ENCODE data around the gene UBE2U. TPM values are rescaled to one million over a fixed set of nuclear protein-coding genes. Genes with fewer than 3 reads are reported as not detected.

UBE2U gene
- total and polyA plus RNA-seq, 7 donors, result not detected

DNA sequence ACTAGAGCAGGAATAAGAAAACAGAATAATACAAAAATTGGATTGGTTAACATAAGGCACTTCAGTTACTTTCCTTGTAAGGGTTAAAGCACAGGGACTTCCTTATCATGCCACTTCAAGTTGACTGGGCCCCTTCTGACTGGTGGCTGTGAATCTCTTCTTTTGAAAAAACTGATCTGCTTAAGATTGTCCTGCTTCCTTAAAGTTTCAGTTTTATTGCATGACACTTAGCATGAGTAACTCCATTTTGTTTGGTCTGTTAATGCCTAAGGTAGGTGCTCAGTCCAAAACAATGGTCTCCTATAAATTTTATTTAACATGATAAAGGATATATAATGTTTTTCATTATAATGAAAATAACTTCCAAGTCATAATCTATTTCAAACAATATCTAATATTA lies 37.6 kb downstream of the UBE2U start:
- no peak for DNase-seq
- Histone ChIP-seq H3K4me1 (peaks cover 0 to 3% (median 0%) of the 10 kb centered on the region in 4 donors), H3K9me3 (no peaks in the 10 kb centered on the region), H3K36me3 (no peaks in the 10 kb centered on the region), H3K27ac (no peak overlapping the region), H3K4me3 (no peak overlapping the region), H3K27me3 (no peaks in the 10 kb centered on the region)
- intact Hi-C loops (cut with DNase I), result loop anchor here (5.0 kb wide), 1 partner anchor 469 kb away; the partner anchor contains the start of gene ROR1
- TF ChIP-seq POLR2A (IDR thresholded peaks at IDR 0.05), result no peak
- no peak for TF ChIP-seq POLR2AphosphoS5 (IDR thresholded peaks at IDR 0.05)
- no peak for TF ChIP-seq EP300 (IDR thresholded peaks at IDR 0.05)
- TF ChIP-seq, protein P1, sequence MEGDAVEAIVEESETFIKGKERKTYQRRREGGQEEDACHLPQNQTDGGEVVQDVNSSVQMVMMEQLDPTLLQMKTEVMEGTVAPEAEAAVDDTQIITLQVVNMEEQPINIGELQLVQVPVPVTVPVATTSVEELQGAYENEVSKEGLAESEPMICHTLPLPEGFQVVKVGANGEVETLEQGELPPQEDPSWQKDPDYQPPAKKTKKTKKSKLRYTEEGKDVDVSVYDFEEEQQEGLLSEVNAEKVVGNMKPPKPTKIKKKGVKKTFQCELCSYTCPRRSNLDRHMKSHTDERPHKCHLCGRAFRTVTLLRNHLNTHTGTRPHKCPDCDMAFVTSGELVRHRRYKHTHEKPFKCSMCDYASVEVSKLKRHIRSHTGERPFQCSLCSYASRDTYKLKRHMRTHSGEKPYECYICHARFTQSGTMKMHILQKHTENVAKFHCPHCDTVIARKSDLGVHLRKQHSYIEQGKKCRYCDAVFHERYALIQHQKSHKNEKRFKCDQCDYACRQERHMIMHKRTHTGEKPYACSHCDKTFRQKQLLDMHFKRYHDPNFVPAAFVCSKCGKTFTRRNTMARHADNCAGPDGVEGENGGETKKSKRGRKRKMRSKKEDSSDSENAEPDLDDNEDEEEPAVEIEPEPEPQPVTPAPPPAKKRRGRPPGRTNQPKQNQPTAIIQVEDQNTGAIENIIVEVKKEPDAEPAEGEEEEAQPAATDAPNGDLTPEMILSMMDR (IDR thresholded peaks at IDR 0.05), result no peak

- TF ChIP-seq POLR2AphosphoS5 (IDR thresholded peaks at IDR 0.05), result no peak
- TF ChIP-seq, protein P1 (IDR thresholded peaks at IDR 0.05), result peak in 3 of 4 experiments; percentile 29 to 62 (median 45)
- no peaks in the 10 kb centered on the region for H3K27me3 ChIP-seq
- no peaks in the 10 kb centered on the region for H3K9me3 ChIP-seq
- intact Hi-C loops (cut with DNase I), result loop anchor here (1.0 to 5.0 kb wide), 4 partner anchors 106 to 627 kb away; partner anchors contain the start of gene ROR1
- no peak for DNase-seq
- H3K4me3 ChIP-seq, result no peak overlapping the region
- no peak overlapping the region for H3K27ac ChIP-seq
- H3K4me1 ChIP-seq, result peaks cover 0 to 3% (median 0%) of the 10 kb centered on the region in 4 donors
- no peaks in the 10 kb centered on the region for H3K36me3 ChIP-seq
- 35 to 37% methylated on average over 6 of the region's 6 CpGs for WGBS, 2 donors
Observed at GRCh38 chr1:64242895-64243756, 39.7 kb downstream of the UBE2U start.

DNA sequence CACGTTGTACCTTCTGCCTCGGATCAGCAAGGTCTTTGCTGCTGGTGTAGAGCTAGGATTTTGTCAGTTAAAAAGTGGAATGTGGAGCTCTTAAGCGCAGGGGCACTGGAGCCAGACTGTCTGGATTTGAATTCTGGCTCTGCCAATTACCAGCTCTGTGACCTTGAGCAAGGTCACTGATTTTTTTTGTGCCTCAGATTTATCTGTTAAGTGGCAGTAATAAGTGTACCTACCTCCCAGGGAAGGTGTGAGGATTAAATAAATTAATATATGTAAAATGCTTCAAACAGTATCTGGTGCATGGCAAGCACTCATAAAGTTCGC lies 40.3 kb downstream of the UBE2U start:
- intact Hi-C loops (cut with DNase I), result loop anchor here (1.0 to 5.0 kb wide), 4 partner anchors 107 to 627 kb away; partner anchors contain the start of gene ROR1
- H3K36me3 ChIP-seq, result no peaks in the 10 kb centered on the region
- no peak overlapping the region for H3K4me3 ChIP-seq
- H3K27me3 ChIP-seq, result no peaks in the 10 kb centered on the region
- 70 to 83% methylated on average over 4 of the region's 4 CpGs for WGBS, 2 donors
- H3K4me1 ChIP-seq, result peaks cover 0 to 3% (median 0%) of the 10 kb centered on the region in 4 donors
- H3K9me3 ChIP-seq, result no peaks in the 10 kb centered on the region
- no peak for TF ChIP-seq POLR2AphosphoS5 (IDR thresholded peaks at IDR 0.05)
- TF ChIP-seq, protein P1 (IDR thresholded peaks at IDR 0.05), result no peak
- no peak for TF ChIP-seq POLR2A (IDR thresholded peaks at IDR 0.05)
- TF ChIP-seq EP300 (IDR thresholded peaks at IDR 0.05), result no peak
- H3K27ac ChIP-seq, result no peak overlapping the region
- DNase-seq, result no peak

DNA sequence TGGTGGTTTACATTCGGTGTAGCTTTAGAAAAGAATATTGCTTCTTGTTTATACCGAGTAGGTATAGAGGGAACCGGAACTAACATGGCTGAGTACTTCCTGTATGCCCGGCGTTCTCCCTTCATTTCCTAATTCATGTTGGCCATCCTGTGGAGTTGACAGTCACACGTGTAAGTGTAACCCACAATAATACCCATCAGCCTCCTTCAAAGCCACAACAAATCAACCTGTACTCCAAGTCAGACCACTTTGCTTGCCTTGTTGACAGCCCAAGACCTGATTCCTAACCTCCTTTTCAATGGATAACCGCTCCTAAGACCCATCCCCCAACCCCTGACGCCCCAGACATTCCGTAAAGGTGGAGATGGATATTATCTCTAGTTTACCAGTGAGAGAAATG lies 42.1 kb downstream of the UBE2U start:
- intact Hi-C loops (cut with DNase I), result no loop called here
- H3K27me3 ChIP-seq, result no peaks in the 10 kb centered on the region
- H3K4me3 ChIP-seq, result no peak overlapping the region
- TF ChIP-seq, protein P1 (IDR thresholded peaks at IDR 0.05), result no peak
- TF ChIP-seq EP300 (IDR thresholded peaks at IDR 0.05) (no peak), POLR2AphosphoS5 (IDR thresholded peaks at IDR 0.05) (no peak), POLR2A (IDR thresholded peaks at IDR 0.05) (no peak)
- 19 to 31% methylated on average over 9 of the region's 9 CpGs for WGBS, 2 donors
- H3K27ac ChIP-seq, result no peak overlapping the region
- no peak for DNase-seq
- no peaks in the 10 kb centered on the region for H3K36me3 ChIP-seq
- H3K9me3 ChIP-seq, result no peaks in the 10 kb centered on the region
- H3K4me1 ChIP-seq, result peaks cover 0 to 3% (median 0%) of the 10 kb centered on the region in 4 donors

Measured in sigmoid colon (tissue), 7 donors.